Epithelial cell of proximal tubule (primary cell): Measurements from ENCODE around the gene DIAPH1. TPM values are rescaled to one million over a fixed set of nuclear protein-coding genes. Genes with fewer than 3 reads are reported as not detected.
"Not testable (repeated sequence)": the region's sequence is repeated elsewhere in the genome, so short reads cannot be mapped to it uniquely, and the experiment has no call there.

Source experiments
- DNase-seq: peaks from one replicate; pipeline ENCODE4 v3.0.0-alpha.2; 2011; ENCODE audit warnings: low read depth
- H3K4me3 ChIP-seq: 2 replicates; pipeline ENCODE4 v1.5.1; 2011; ENCODE audit warnings: low read depth, mild to moderate bottlenecking, low read length
- total RNA-seq: library from RNA; depleted of rRNA; stranded (reverse); fragments of >200 nt; gene quantifications from 2 replicates; pipeline ENCODE4 v1.2.3, GENCODE V29; 2015
- TF ChIP-seq, protein P1 (sequence below): conservative IDR thresholded peaks from 2 replicates; pipeline ENCODE4 v1.5.1; 2012; ENCODE audit warnings: low read depth, mild to moderate bottlenecking, low read length

The DIAPH1 gene
- total RNA-seq, 1 donor from 2014 or later = 94.0 TPM

DNA sequence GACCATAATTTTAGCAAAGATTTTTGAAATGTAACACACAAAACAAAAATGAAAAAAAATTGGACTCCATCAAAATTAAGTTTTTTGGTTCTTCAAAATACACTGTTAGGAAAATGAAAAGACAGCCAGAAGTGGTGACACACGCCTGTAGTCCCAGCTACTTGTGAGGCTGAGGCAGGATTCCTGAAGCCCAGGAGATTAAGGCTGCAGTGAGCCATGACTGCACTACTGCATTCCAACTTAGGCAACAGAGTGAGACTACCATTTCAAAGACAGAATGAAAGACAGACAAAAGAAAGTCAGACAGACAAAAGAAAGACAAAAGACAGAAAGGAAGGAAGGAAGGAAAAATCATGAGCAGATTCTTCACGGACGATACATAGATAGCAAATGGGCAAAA is 7.5 kb downstream of the DIAPH1 start:
- no peak overlapping the region for H3K4me3 ChIP-seq
- TF ChIP-seq, protein P1, sequence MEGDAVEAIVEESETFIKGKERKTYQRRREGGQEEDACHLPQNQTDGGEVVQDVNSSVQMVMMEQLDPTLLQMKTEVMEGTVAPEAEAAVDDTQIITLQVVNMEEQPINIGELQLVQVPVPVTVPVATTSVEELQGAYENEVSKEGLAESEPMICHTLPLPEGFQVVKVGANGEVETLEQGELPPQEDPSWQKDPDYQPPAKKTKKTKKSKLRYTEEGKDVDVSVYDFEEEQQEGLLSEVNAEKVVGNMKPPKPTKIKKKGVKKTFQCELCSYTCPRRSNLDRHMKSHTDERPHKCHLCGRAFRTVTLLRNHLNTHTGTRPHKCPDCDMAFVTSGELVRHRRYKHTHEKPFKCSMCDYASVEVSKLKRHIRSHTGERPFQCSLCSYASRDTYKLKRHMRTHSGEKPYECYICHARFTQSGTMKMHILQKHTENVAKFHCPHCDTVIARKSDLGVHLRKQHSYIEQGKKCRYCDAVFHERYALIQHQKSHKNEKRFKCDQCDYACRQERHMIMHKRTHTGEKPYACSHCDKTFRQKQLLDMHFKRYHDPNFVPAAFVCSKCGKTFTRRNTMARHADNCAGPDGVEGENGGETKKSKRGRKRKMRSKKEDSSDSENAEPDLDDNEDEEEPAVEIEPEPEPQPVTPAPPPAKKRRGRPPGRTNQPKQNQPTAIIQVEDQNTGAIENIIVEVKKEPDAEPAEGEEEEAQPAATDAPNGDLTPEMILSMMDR = no peak
- peak; percentile 50 for DNase-seq

DNA sequence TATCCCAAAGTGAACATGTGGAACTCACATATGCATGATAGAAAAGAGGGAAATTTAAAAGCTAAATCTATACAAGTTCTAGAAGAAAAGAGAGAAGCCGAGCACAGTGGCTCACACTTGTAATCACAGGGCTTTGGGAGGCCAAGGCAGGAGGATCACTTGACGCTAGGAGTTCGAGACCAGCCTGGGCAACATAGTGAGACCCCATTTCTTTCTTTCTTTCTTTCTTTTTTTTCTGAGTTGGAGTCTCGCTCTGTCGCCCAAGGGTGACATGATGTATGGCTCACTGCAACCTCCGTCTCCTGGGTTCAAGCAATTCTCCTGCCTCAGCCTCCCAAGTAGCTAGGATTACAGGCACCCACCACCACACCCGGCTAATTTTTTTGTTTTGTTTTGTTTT is 8.9 kb downstream of the DIAPH1 start:
- not testable (repeated sequence) for H3K4me3 ChIP-seq, DNase-seq

DNA sequence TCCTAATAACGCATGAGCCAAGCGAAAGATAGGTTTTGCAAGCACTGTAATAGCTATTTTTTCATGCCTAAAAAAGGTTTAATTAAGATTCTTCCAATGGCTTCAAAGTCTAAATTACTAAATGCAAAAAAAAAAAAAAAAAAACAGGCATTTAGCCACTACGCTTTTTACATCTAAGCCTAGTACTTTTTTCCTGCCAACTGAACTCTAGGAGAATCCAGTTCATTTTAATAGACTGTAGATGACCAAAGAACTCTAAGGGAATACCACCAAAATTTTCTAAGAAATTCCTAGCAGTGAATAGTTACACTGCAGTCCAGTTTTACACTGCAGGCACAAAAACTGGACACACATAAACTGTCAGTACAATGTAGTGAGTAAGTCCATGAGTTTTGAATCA is 9.8 kb downstream of the DIAPH1 start:
- TF ChIP-seq, protein P1 = no peak
- no peak overlapping the region for H3K4me3 ChIP-seq
- DNase-seq = no peak

DNA sequence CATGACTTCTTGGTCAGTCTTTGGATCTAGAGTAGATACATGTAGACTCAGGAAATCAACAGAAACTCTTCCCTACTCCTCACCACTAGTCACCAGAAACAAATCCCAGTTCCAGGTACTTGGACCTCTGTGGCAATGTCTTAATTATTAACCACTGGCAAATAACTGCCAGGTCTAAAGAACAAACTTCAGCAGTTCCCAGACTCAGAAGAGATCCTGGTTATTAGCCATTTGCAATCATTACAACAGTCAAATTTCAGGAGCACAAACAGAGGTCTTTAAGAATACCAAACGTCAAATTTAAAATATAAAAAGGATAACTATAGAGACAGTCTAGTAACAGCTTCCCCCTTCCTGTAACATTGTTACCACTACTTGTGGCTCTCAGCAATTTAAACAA is 10.2 kb downstream of the DIAPH1 start:
- TF ChIP-seq, protein P1 = no peak
- DNase-seq = peak; percentile 76

DNA sequence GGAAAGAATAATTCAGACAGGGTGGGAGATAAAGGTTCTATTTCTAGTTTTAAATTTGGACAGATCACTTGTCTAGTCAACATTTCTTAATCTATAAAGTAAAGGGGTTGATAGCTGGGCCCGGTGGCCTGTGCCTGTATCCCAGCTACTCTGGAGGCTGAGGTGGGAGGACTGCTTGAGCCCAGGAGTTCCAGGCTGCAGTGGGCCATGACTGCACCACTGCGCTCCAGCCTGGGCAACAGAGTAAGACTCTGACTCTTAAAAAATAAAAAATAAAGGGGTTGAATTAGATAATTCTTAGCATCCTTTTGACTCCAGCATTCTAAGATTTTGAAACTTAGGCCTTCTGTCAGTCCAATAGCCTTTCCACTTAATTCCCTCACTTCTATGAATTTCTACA is 10.8 kb downstream of the DIAPH1 start:
- TF ChIP-seq, protein P1 = no peak
- no peak overlapping the region for H3K4me3 ChIP-seq
- DNase-seq = no peak

More for the DNA sequence above, 10.2 kb downstream of the DIAPH1 start:
- no peak overlapping the region for H3K4me3 ChIP-seq

DNA sequence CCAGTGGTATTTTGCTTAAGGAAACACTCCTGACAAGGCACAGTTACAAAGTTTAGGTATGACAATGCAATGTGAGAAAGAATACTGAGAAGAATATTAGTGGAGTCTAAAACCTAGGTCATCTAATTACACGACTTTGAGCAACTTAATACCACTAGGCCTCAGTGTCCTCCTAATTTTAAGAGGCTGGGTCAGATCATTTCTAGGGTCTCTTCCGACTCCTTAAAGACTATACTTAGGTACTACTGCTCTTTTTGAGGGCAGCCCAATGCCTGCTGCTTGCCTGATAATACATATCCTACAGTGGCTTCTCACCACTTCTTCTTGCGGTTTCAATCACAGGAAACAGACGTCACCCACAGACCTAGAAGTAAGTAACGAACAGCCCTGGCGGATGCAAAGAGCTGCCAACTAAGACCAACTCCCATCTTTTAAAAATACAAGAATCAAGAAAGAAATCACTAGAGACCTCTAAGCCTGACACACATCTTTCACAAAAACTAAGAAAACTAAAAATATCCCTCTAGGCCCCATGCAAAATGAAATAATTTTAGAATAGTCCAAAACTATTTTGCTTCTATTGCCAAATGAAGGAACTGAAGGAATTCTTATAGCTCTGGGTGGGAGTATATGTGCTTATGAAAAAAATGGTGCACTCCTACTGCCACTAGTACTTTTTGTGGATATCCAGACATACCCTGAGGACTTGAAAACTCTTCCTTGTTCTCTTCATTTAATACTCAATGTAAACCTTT is 13.1 kb downstream of the DIAPH1 start:
- TF ChIP-seq, protein P1 = no peak
- H3K4me3 ChIP-seq = no peak overlapping the region
- no peak for DNase-seq

DNA sequence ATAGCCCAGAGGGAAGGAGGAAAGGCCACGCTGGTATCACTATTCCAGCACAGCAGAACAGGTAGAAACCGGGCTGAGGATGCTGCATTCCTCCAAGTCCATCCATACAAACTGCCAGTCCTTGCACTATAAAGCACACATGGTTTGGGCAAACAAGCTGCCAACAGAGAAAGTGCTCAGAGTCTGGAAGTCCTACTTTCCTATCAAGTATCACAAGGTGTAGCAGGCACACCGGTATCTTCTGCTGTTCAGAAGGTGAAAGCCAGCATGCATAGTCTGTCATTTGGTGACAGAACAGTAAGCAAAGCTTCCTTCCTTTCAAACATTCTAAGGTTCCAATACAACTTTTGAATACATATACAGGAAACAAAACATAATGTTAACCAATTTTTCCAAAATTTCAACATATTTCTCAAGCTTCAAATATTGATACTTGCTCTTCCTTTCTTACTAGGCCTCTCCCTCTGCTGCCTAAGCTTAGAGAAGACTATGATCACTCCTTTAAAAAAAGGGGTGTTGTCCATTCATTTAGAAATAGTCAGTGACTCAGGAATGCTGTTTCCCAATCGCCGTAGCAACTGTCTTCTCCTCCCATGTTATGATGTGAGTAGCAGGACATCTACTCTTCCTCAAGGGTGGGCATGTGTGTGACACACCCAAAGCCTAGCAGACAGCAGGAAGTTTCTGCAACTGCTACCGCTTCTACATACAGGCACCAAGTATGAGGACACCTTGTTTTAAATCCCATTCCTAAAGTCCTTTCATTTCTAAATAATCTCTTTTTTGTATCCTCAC is 14.7 kb downstream of the DIAPH1 start:
- DNase-seq = peak; percentile 66
- TF ChIP-seq, protein P1 = no peak
- no peak overlapping the region for H3K4me3 ChIP-seq
